WTC11 (cell line): Measurements from ENCODE around the gene GTF2H2. TPM values are rescaled to one million over a fixed set of nuclear protein-coding genes. Genes with fewer than 3 reads are reported as not detected.
"Not testable (repeated sequence)": the region's sequence is repeated elsewhere in the genome, so short reads cannot be mapped to it uniquely, and the experiment has no call there.

Source experiments
- ATAC-seq: fragments of 200-7000 bp; cut with Tn5 transposase; 2 replicates; pipeline ENCODE4 v1.10.0; 2021; ENCODE audit warnings: mild to moderate bottlenecking, moderate library complexity
- Bru-seq: library from RNA; stranded (reverse); fragments of 400-500 nt; gene quantifications from one replicate; lab custom pipeline; 2021; lab: Mats Ljungman, UMichigan
- CTCF ChIA-PET: fragments of 300-600 bp; sonication (Branson Sonifier 250); formaldehyde crosslinking; loops from one replicate; lab custom pipeline; 2021; ENCODE audit warnings: antibody characterized with exemption; lab: Charles Lee
- POLR2A ChIA-PET: fragments of 350-600 bp; sonication (Branson Sonifier 250); formaldehyde crosslinking; loops from one replicate; lab custom pipeline; 2021; ENCODE audit warnings: antibody characterized with exemption; lab: Charles Lee
- DNase-seq: peaks from one replicate; pipeline ENCODE4 v3.0.0; 2021; ENCODE audit warnings: low spot score
- H3K27ac Mint-ChIP-seq: 2 replicates; pipeline ENCODE4 v1.8.0; 2021; ENCODE audit warnings: mixed read lengths
- H3K27me3 Mint-ChIP-seq: 2 replicates; pipeline ENCODE4 v1.8.0; 2021; ENCODE audit warnings: low read depth, mild to moderate bottlenecking, moderate library complexity, mixed read lengths
- H3K36me3 Mint-ChIP-seq: 2 replicates; pipeline ENCODE4 v1.8.0; 2021; ENCODE audit warnings: mixed read lengths
- H3K4me1 Mint-ChIP-seq: 2 replicates; pipeline ENCODE4 v1.8.0; 2022; ENCODE audit warnings: mixed read lengths
- H3K4me3 Mint-ChIP-seq: 2 replicates; pipeline ENCODE4 v1.8.0; 2021; ENCODE audit warnings: mild to moderate bottlenecking, moderate library complexity, mixed read lengths
- H3K9me3 Mint-ChIP-seq: 2 replicates; pipeline ENCODE4 v1.8.0; 2021; ENCODE audit warnings: mixed read lengths
- long read RNA-seq, 3 experiments: library from RNA in 1 of 3; library from capped mRNA in 1 of 3; library from polyadenylated mRNA in 1 of 3; unstranded in 2 of 3; stranded (forward) in 1 of 3; transcript quantifications; one replicate each; pipeline ENCODE4 v2.0.0, GENCODE V29; 2021
- total RNA-seq: library from RNA; stranded (reverse); gene quantifications from 3 replicates; pipeline ENCODE4 v1.2.3, GENCODE V29; 2021

GTF2H2 gene
- total RNA-seq (30.1 to 38.9 TPM (median 34.9 TPM) in 3 replicates), Bru-seq, nascent RNA (percentile 64 among the genes with signal in this experiment)
- long read RNA-seq, experiment 1, full-length matches to known transcripts = 47 of 135 reads
- long read RNA-seq, experiment 1, partial matches to known transcripts = 33 of 135 reads
- long read RNA-seq, experiment 1, other reads (novel, unspliced or antisense) = 55 of 135 reads
- long read RNA-seq, experiment 2, full-length matches to known transcripts = 12 of 60 reads
- long read RNA-seq, experiment 2, partial matches to known transcripts = 30 of 60 reads
- long read RNA-seq, experiment 2, other reads (novel, unspliced or antisense) = 18 of 60 reads
- long read RNA-seq, experiment 3, full-length matches to known transcripts = 77 of 258 reads
- long read RNA-seq, experiment 3, partial matches to known transcripts = 112 of 258 reads
- long read RNA-seq, experiment 3, other reads (novel, unspliced or antisense) = 69 of 258 reads

DNA sequence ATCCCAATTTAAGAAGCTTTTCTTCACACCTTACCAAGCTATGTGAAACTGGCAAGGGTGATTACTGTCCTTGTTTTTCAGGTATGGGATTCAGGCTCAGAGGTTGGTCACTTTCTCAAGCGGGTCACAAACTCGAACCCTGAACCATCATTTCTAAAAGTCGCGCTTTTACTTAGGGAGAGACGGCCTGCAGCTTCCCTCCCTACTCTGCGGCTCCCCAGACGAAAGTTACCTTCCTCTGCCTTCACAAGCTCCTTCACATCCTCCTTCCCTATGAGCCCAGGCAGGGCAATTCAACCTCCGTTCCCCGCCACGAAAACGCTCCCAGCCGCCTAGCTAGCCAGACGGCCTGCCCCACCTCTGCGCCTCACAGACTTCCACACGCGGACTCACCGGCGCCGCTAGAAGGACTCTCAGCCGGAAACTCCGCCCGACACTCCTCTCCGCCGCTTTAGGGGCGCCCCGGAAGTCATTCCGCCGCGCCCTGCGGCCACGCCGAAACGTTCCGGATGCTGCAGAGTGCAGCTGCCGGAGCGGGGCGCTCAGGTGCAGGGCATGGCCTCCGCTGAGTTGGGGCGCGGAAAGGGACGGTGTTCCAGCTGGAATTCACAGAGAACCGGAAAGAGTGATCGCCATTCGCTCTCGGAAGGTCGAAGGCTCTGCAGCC lies at the start of gene GTF2H2:
GTF2H2 (minus strand) TSS at position 415 of the 667 bp plus-strand sequence. CDS start 4,913 bp downstream, outside the sequence.
- H3K9me3 Mint-ChIP-seq, H3K36me3 Mint-ChIP-seq, H3K4me1 Mint-ChIP-seq, H3K27ac Mint-ChIP-seq, H3K27me3 Mint-ChIP-seq, CTCF ChIA-PET, H3K4me3 Mint-ChIP-seq, DNase-seq, POLR2A ChIA-PET: not testable (repeated sequence)
- ATAC-seq = peak; percentile 98

DNA sequence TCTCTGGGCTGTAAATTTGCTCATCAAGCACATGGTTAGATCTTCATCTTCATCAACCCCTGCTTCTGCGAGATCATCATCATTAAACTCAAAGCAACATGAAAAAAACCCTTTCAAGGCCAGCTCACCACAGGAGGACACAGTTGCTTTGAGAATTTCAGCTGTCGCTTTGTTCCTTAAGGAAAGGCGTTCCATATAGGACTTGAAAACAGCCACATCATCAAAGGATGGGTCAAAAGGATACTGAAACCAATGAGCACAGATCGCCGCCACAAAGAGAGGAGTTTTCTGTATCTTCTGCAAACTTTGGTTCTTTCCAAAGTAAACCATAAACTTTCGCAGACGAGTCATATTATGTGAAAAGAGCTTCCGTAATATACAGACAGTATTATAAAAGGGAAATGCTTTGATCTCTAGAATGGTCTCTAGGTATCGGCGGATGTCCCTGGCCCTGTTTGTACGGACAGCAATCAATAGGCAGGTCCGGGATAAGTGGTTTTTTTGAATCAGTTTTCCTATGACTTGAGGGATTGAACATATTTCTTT lies 42.3 kb upstream of the GTF2H2 start:
- H3K36me3 Mint-ChIP-seq, H3K27me3 Mint-ChIP-seq, H3K4me1 Mint-ChIP-seq, CTCF ChIA-PET, H3K27ac Mint-ChIP-seq, ATAC-seq, H3K9me3 Mint-ChIP-seq, H3K4me3 Mint-ChIP-seq, POLR2A ChIA-PET, DNase-seq: not testable (repeated sequence)

DNA sequence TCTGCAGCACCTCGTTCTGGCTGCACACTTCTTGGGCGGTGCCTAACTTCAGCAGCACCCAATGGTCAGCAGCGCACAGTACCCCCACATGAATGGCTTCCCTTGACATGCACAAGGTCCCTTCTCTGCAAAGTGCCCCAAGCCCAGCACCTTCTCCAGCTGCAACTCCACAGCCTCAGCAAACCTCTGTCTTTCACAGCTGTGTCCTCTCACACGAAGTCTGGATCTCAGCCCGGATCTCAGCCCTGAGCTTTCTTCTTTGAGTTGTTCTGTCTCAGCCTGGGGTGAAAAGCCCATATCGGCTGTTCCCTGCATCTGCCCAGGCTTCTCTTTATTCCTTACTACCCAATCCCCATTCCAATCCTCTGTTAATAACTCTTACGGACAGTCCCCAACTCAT lies 32.5 kb upstream of the GTF2H2 start:
- CTCF ChIA-PET, H3K4me3 Mint-ChIP-seq, H3K27me3 Mint-ChIP-seq, H3K27ac Mint-ChIP-seq, POLR2A ChIA-PET, ATAC-seq, DNase-seq, H3K36me3 Mint-ChIP-seq, H3K4me1 Mint-ChIP-seq: not testable (repeated sequence)
- H3K9me3 Mint-ChIP-seq = peaks cover 10% of the 10 kb centered on the region

DNA sequence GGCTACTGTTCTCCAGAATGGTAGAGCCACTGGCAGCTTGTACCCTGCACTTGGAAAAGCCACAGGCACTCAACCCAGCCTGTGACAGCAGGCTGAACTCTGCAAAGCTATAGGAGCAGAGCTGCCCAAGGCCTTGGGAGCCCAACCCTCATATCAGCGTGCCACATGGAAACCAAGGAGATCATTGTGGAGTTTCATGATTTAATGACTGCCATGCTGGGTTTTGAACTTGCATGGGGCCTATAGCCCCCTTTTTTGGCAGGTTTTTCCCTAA lies 30.4 kb upstream of the GTF2H2 start:
- DNase-seq, POLR2A ChIA-PET, H3K4me3 Mint-ChIP-seq, CTCF ChIA-PET, H3K4me1 Mint-ChIP-seq, H3K27me3 Mint-ChIP-seq, ATAC-seq, H3K36me3 Mint-ChIP-seq: not testable (repeated sequence)
- H3K27ac Mint-ChIP-seq = peak overlapping the region; percentile 97
- H3K9me3 Mint-ChIP-seq = peaks cover 10% of the 10 kb centered on the region

DNA sequence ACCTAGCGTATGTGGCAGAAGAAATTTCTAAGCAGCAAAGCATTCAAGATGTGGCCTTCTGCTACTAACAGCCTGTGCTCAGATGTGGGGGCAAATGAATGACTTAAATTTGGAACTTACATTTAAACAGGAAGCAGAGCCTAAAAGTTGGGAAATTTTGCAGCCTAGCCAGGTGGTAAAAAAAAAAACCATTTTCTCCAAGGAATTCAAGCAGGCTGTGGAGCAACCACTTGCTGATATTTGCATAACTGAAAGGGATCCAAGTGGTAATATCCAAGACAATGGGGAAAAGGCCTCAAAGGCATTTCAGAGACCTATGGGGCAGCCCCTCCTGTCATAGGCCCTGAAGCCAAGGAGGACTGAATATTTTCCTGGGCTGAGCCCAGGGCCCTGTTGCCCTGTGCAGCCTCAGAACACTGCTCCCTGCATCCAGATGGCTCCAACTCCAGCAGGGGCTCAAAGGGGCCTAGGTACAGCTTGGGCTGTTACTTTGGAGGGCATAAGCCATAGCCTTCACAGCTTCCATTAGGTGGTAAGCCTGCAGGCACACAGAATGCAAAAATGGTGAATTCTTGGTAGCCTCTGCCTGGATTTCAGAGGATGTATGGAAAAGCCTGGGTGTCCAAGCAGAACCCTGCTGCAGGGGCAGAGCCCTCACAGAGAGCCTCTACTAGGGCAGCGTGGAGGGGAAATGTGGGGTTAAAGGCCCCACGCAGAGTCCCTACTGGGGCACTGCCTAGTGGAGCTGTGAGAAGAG lies 29.9 kb upstream of the GTF2H2 start:
- ATAC-seq (peak; percentile 99), DNase-seq (peak; percentile 40)
- CTCF ChIA-PET, H3K27ac Mint-ChIP-seq, H3K36me3 Mint-ChIP-seq, H3K27me3 Mint-ChIP-seq, H3K4me3 Mint-ChIP-seq, POLR2A ChIA-PET, H3K4me1 Mint-ChIP-seq: not testable (repeated sequence)
- peaks cover 10% of the 10 kb centered on the region for H3K9me3 Mint-ChIP-seq

DNA sequence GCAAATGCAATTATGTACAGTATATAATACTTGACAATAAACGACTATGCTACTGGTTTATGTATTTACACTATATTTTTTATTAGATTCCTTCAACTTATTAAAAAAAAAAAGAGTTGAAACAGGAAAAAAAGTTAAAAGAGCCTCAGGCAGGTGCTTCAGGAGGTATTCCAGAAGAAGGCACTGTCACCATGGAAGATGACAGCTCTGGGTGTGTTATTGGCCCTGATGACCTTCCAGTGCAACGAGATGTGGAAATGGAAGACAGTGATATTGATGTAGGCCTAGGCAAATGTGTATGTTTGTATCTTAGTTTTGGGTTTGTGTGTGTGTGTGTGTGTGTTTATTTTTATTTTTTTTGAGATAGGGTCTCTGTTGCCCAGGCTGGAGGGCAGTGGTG lies 22.3 kb upstream of the GTF2H2 start:
- ATAC-seq, H3K27ac Mint-ChIP-seq, H3K9me3 Mint-ChIP-seq, H3K36me3 Mint-ChIP-seq, CTCF ChIA-PET, H3K4me3 Mint-ChIP-seq, DNase-seq, H3K4me1 Mint-ChIP-seq, POLR2A ChIA-PET, H3K27me3 Mint-ChIP-seq: not testable (repeated sequence)

DNA sequence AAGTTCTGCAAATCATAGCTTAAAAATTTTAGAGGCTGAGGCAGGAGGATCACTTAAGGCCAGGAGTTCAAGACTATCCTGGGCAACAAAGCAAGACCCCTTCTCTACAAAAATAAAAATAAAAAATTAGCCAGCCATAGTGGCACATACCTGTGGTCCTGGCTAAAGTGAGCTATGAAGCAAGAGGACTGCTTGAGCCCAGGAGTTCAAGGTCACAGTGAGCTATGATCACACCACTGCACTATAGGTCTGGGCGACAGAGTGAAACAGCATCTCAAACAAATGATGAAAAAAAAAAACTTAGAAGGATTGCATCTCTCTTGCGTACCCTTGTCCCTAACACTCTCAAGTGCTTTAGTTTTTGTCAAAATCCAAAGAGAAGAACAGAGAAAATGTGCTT lies 21.3 kb upstream of the GTF2H2 start:
- DNase-seq, CTCF ChIA-PET, H3K36me3 Mint-ChIP-seq, ATAC-seq, H3K27me3 Mint-ChIP-seq, POLR2A ChIA-PET, H3K4me3 Mint-ChIP-seq, H3K4me1 Mint-ChIP-seq, H3K9me3 Mint-ChIP-seq, H3K27ac Mint-ChIP-seq: not testable (repeated sequence)

DNA sequence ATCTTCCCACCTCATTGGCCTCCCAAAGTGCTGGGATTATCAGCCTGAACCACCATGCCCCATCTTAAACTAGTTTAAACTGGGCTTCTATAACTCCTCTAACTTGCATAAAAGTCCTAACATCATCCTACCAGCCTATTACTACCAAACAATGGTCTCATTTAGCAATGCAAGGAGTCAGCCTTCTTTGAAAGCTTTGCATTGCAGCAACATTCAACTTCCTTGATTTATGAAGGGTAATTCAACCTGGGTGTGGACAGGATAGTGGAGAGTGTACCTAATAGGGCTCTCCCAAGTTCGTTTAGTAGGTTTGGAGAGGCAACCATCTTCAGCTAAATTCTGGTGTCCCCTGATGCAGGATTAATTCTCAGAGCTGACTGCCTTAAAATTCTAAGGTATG lies 18.7 kb upstream of the GTF2H2 start:
- H3K27ac Mint-ChIP-seq, H3K36me3 Mint-ChIP-seq, H3K4me3 Mint-ChIP-seq, POLR2A ChIA-PET, CTCF ChIA-PET, DNase-seq, H3K27me3 Mint-ChIP-seq, H3K4me1 Mint-ChIP-seq, H3K9me3 Mint-ChIP-seq, ATAC-seq: not testable (repeated sequence)

DNA sequence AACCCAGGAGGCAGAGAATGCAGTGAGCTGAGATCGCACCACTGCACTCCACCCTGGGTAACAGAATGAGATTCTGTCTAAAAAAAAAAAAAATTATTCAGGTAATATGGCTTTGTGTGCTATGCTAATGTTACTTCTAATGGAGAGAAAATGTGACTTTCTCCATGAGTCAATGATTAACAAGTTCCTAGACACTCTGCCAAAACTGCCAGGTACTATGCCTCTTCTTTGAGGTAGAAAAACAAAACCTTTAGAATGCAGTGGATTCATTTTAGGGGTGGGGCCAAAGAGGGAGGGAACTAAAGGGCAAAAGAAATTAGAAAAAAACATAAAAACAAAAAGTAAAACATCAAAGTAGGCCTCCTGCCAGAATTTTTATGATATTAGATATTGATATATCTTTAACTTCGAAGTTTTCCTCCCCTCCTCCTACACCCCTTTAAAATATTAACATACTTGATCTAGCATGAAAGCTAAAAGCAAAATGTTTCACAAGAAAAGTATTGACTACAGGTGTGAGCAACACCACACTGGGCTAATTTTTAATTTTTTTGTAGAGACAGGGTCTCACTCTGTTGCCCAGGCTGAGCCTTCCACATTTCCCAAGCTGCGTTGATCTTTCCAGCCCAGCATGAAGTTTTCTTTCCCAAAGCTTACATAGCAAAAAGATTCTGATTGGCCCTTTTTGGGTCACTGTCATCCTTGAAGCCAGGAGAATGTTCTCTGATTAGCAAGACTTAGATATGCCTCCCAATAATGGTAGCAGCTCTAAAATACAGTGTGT lies 17.0 kb upstream of the GTF2H2 start:
- POLR2A ChIA-PET, CTCF ChIA-PET, H3K27me3 Mint-ChIP-seq, H3K4me1 Mint-ChIP-seq, H3K36me3 Mint-ChIP-seq, ATAC-seq, H3K4me3 Mint-ChIP-seq, H3K27ac Mint-ChIP-seq, DNase-seq, H3K9me3 Mint-ChIP-seq: not testable (repeated sequence)

DNA sequence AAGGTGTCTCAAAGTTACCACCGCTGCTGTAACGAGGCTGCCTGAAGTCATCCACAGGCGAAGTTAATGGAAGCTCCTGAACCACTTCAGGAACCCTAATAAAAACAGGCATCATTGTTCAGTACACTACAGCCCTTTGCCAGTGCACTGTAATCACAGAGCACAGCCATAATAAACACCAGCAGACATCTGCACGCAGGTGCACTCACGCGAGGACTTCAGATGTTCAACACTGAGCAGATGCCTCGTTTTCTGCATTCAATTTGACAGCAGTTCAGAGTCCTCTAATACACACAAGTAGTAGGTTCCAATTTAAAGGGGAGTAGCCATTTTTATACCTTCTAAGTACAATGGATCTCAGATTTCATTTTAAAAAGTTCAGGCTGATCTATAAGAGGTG lies 15.4 kb upstream of the GTF2H2 start:
- not testable (repeated sequence) for DNase-seq, H3K27me3 Mint-ChIP-seq, H3K4me3 Mint-ChIP-seq

DNA sequence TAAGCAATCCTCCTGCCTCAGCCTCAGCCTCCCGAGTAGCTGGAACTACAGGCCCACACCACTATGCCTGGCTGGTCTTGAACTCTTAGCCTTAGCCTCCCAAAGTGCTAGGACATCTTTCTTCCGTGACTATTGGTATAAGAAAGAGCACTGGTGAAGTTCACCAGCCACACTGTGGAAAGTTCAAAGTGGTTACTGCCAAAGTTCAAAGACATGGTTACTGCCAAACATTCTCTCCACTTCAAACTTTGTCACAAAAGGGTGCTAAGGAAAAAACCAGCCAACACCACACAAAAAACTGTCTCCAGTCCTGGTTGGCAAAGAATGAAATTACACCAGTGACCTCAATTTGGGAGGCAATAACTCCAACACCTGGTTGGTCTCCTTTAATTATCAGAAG lies 14.9 kb upstream of the GTF2H2 start:
- ATAC-seq, H3K27me3 Mint-ChIP-seq, H3K4me1 Mint-ChIP-seq, H3K27ac Mint-ChIP-seq, POLR2A ChIA-PET, H3K9me3 Mint-ChIP-seq, H3K36me3 Mint-ChIP-seq, H3K4me3 Mint-ChIP-seq, DNase-seq, CTCF ChIA-PET: not testable (repeated sequence)

More for the DNA sequence above, 15.4 kb upstream of the GTF2H2 start:
- H3K9me3 Mint-ChIP-seq, H3K36me3 Mint-ChIP-seq, CTCF ChIA-PET, ATAC-seq, H3K4me1 Mint-ChIP-seq, POLR2A ChIA-PET, H3K27ac Mint-ChIP-seq: not testable (repeated sequence)
